GM20000 (cell line): ENCODE measurements around the gene ACTC1.
"Not testable (repeated sequence)": the region's sequence is repeated elsewhere in the genome, so short reads cannot be mapped to it uniquely, and the experiment has no call there.

Source experiments
- DNase-seq: peaks from one replicate; pipeline ENCODE4 v3.0.0; 2012; ENCODE audit warnings: low spot score
- TF ChIP-seq, protein P1 (sequence below): IDR thresholded peaks from 2 replicates; pipeline ENCODE4 v1.5.1; 2012; ENCODE audit warnings: mild to moderate bottlenecking, control low read depth; ENCODE audit errors: extremely low read depth, missing control alignments

ACTC1 gene

DNA sequence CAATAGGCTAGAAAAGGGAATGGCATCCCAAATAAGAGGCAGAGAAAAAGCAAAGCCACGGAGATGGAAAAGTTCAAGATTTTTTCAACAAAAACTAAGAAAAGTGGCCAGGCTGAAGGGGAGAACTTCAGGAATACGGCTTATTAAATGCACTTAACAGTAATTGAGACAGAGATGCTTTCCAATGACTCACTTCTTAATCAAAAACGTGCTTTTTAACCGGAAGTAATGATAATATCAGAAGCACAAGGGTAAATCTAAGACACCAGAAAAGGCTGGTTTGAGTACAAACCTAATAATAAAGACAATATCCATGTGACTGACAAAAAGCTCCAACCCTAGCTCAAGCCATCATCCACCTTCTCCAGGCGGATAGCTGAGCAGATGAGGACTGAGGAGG is 24.8 kb upstream of the ACTC1 start:
- DNase-seq, result no peak
- TF ChIP-seq, protein P1, sequence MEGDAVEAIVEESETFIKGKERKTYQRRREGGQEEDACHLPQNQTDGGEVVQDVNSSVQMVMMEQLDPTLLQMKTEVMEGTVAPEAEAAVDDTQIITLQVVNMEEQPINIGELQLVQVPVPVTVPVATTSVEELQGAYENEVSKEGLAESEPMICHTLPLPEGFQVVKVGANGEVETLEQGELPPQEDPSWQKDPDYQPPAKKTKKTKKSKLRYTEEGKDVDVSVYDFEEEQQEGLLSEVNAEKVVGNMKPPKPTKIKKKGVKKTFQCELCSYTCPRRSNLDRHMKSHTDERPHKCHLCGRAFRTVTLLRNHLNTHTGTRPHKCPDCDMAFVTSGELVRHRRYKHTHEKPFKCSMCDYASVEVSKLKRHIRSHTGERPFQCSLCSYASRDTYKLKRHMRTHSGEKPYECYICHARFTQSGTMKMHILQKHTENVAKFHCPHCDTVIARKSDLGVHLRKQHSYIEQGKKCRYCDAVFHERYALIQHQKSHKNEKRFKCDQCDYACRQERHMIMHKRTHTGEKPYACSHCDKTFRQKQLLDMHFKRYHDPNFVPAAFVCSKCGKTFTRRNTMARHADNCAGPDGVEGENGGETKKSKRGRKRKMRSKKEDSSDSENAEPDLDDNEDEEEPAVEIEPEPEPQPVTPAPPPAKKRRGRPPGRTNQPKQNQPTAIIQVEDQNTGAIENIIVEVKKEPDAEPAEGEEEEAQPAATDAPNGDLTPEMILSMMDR, result no peak

DNA sequence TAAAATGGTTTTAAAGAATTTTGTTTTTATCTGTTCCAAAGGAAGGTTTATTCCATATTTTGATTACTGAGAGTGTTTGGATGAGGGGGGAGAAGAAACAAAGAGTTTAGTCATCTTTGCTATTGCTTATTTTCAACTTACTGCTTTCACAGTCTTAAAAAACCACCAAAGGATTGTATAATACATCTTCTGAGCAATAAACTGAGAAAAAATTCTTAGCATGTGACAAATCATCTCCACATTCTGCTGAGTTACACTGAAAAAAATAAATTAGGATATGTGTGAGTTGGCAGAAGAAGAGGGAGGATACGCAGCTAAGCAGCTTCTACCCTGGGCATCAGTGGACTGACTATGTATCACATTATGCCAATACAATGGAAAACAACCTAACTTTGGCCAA is 23.2 kb upstream of the ACTC1 start:
- DNase-seq, result no peak
- TF ChIP-seq, protein P1, result no peak

DNA sequence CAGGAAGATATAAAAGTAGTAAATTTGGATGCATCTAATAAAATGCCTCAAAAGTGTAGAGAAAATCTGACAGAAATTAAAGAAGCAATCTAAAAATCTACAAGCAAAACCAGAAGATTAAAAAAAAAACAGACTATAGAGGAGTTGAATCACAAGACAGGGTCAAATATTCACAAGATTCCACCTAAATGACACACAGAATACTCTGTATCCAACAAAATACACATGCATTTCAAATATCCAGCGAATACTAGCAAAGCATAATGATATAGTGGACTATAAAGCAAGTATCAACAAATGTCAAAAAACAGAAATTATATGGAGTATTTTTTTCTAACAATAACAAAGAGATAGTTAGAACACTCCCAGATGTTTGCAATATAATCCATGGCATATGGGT is 20.5 kb upstream of the ACTC1 start:
- TF ChIP-seq, protein P1, result no peak
- DNase-seq, result no peak

DNA sequence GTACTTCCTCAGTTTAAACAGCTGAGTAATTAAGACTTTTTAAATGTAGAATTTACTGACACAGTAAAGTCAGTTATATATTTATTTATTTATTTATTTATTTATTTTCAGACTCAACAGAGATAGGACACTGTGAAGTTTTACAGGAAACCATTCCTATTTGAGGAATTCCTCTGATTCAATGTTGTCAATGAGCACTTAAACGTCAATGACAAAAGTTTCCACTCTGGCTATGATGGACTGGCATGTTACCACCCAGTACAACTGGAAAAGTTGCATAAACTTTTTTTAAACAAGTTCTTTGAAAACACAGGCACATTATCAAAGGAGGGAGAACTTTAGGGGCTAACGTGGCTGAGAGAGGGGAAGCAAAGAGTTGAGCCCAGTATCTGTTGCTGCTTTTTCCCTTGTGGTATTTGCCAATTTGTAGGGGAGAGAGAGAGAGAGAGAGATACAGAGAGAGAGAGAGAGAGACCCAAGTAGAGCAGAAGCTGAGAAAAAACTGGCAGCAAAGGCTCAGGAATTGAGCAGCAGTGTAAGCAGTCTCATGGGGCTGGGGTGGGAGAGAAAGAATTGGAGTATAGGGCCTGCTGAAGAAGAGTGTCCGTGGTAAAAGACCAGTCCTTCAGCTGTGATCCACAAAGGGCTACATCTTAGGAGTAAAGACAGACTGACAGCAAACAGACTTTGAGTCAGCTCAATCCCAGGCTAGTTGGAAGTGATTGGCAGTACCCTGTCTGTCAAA is 18.3 kb upstream of the ACTC1 start:
- DNase-seq, result no peak

DNA sequence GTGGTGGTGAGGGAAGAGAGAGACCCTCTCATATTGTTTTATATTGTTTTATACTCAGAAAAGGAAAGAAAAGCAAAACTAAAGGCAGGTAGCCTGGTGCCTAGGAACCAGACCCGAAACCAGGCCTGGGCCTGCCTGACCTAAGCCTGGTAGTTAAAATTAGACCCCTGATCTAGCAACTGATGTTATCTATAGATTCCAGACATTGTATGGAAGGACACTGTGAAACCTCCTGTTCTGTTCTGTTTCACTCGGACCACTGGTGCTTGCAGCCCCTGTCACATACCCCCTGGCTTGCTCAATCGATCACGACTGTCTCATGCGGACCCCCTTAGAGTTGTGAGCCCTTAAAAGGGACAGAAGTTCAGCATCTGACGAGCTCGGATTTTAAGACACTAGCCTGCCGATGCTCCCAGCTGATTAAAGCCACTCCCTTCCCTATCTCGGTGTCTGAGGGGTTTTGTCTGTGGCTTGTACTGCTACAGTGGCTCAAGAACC is 17.6 kb upstream of the ACTC1 start:
- DNase-seq, result not testable (repeated sequence)

More for the DNA sequence above, 18.3 kb upstream of the ACTC1 start:
- TF ChIP-seq, protein P1, result no peak

DNA sequence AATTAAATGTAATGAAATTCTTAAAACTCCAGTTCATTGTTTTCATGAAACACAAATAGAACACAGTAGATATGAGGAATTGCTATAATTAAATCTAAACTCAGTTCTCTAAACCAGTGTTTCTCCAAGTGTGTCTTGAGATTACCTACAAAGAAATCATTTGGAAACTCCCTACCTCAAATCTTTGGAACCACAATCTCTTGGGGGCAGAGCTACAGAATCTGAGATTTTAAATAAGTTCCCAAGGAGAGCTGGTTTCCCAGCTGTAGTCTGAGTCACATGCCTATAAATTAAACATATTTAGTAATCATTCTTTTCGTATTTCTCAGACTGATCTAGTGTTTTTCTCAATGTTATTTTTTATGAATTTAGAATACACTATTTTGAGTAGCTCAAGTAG is 17.0 kb upstream of the ACTC1 start:
- TF ChIP-seq, protein P1, result no peak
- DNase-seq, result no peak

DNA sequence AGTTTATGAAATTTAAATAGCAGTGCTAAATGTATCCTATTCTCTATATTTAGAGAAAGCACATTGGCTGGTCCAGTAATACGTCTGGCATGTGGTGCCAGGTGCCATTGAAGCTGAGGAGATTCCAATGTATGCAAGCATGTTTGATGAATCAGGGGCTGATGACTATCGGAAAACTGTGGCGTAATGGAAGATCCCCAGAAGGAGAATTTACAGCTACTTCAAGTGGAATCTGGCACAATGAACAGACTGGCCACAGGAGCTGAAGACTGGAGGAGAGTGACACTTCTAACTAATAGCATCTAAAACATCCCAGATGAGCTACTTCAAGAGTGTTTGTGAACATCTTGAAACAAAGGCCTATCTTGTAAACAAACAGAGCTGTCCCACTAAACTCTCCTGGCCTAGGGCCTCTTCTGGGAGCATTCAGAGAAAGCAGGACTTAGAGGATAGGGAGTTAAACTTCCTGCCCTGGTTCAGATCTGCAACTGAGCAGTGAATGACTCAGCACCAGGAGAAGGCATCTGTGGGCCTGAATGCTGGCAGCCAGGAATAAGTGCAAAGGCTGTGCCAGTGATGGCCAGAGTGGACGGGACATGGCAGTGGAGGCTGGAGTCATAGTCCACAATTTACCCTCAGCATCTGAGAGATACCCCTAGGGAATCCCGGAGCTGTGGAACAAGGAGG is 15.2 kb upstream of the ACTC1 start:
- no peak for DNase-seq
- TF ChIP-seq, protein P1, result no peak
